ENCODE measurements around the gene NRG3.

The NRG3 gene

GRCh38 chr10:81885491-81885890, 10.5 kb downstream of the NRG3 start:
- DNase-seq: no peak

GRCh38 chr10:81886939-81887338, 11.9 kb downstream of the NRG3 start:
- no peak for DNase-seq

GRCh38 chr10:81889181-81889769, 14.3 kb downstream of the NRG3 start:
- no peak for DNase-seq

GRCh38 chr10:81894616-81895015, 19.6 kb downstream of the NRG3 start:
- no peak for DNase-seq

DNA sequence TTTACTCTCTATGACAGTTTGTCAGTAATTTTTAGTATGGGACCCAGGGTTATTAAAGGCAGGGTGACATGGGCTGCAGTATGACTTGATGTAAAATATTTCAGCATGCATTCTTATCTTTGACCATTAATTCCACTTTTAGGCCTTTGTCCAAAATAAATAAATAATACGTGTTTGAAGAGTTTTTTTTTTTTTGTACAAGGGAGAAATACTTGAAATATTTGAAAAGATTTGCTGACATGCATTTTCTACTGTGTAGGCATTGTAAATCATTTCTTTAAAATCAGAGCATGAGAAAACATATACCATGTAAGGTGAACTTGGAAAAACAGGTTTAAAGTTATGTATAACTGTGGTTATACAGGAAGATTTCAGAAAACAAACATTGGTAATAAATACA, 23.5 kb downstream of the NRG3 start:
- DNase-seq: no peak

DNA sequence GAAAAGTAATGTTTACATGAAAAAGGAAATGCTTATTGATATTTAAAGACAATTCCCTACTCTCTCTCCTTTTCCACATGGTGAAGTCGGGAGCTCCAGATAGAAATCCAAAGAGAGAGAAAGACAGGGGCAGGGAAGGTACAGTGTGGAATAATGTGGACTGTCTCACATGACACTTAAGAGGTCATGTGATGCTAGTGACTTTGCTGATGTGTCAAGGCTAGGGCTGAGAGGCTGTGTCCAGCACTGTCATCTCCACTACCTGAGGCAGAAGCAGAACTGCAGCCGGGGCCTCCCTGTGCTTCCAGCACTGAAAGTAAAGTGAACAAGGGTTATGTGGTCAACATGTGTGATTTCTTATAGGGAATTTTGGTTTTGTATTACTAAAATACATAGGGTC, 26.0 kb downstream of the NRG3 start:
- no peak for DNase-seq

DNA sequence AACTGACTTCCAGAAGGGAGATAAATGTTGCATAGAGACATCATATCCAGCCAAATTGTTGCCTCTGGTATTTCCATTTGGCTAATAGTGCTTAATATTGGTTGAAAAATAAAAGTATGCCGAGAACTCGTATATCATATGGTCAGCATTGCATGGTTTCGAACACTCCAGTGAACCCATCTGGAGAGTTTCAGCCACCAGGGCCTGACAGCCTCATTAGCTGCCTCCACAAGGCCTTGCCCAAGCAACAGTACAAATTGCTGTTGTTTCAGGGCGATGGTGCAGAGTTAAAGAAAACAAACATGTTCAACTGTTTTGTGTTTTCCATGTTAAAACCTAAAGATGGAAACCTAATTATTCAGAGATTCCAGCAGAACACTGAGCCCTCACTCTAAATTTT, 28.5 kb downstream of the NRG3 start:
- DNase-seq: no peak

DNA sequence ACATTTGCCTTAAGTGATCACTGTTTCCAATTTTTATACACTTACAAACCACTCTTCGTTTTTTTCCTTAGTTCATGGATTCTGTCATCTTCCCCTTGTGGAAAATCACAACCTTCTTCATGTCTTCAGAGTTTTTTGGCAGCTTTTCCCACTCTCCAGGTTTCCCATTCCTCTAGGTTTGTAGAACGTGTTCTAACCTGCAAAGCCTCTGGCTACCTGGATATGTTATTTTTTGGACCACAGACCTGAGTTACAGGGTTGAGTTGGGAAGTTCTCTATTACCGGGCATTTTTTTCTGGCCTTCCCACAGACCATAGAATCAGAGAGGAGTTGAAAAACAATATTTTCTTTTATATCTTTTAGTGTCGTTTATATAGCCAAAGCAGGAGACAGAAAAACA, 30.2 kb downstream of the NRG3 start:
- no peak for DNase-seq

GRCh38 chr10:81909453-81909852, 34.5 kb downstream of the NRG3 start:
- no peak for DNase-seq

GRCh38 chr10:81911328-81911727, 36.3 kb downstream of the NRG3 start:
- DNase-seq: no peak

GRCh38 chr10:81914736-81915503, 39.9 kb downstream of the NRG3 start:
- DNase-seq: no peak

DNA sequence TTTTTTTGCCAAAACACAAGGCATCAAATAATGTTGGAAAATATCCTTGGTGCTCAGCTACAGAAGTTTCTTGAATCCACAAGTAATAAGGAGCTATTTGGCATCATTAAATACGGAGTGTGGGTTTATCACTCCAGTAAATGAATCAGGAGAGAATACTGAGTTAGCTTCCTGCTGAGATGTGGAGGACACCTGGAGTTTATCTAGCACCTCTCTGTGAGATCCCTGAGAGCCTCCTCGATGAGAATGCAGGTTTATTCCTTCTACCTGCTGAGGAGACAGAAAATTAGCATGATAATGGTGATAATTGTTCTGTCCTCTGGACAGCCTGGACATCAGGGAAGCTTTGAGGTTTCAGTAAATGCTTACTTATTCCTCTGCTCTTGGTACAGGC, 40.5 kb downstream of the NRG3 start:
- DNase-seq: peak; percentile 24

GRCh38 chr10:81917666-81918065, 42.7 kb downstream of the NRG3 start:
- DNase-seq: no peak

DNA sequence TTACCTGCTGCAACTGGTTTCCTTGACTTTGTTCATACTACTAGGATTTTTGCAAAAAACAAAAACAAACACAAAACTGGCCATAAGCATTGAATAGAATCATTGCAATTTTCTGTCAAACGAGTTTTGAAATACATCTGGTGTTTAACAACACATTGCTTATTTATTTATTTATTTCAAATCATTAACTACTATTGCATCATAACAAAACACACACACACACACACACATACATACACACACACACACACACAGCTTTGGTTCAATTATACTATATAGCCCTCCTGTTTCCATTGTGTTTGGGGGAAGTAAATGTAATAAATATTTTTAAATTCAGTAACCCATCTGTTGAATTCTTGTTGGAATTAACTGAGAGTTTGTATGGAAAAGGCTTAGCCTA, 43.8 kb downstream of the NRG3 start:
- no peak for DNase-seq

GRCh38 chr10:81920213-81920829, 45.3 kb downstream of the NRG3 start:
- no peak for DNase-seq

GRCh38 chr10:81928119-81928518, 53.1 kb downstream of the NRG3 start:
- no peak for DNase-seq

DNA sequence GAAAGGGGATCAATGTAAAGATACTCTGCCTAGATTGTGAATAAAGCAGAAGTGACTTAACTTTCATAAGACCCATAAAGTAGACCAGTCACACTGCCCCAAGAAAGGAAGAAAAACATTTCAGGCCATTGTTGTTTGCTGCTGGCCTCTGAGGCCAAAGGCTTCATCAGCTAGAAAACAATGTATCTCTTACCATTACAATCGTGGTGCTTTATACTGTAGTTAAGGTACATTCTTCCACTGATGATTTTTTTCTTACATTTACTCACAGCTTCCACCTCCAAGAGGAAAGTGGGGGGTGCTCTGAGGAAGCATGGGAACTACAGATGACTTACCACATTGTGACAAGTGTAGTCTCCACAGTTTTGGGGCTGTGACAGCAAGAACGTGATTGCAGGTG, 68.6 kb downstream of the NRG3 start:
- no peak for DNase-seq

DNA sequence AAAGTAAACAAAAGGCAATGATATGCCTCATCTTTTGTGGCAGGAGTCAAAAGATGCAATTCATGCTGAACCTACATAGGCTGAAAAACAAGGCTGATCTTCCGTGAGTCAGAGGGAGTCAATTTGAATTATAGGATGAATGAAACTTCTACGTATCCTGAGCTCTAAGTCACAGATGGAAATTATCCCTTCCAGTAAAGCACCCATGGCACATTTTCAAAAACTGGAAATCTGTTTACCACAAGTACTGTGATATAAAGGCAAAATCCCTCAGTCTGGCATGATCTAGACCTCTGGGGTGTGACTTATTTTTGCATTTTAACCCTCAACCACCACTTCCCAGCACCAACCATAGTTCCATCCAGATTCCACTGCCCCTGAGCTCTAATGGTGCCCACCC, 69.6 kb downstream of the NRG3 start:
- DNase-seq: no peak

- no peak for DNase-seq
Measured at GRCh38 chr10:81949283-81949682, 74.3 kb downstream of the NRG3 start.

GRCh38 chr10:81950358-81950757, 75.4 kb downstream of the NRG3 start:
- no peak for DNase-seq

GRCh38 chr10:81953420-81953819, 78.4 kb downstream of the NRG3 start:
- DNase-seq: no peak

GRCh38 chr10:81957976-81958375, 83.0 kb downstream of the NRG3 start:
- DNase-seq: no peak

DNA sequence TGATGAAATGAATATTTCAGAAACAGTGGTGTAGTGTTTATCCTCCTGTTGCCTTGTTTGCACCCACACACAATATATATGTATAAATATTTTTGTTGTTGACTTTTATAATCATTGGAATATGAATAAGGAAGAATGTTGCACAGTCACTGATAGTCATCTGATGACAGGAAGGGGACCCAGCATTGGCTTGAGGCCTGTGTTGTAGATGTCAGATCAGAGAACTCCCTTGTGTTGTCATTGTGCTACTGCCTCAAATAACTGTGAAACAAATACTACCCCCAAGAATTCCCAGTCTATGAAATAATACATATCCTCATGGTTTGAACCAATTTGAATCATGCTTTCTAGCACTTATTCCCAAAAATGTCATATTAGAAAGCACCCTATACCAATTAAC, 84.0 kb downstream of the NRG3 start:
- DNase-seq: no peak

- DNase-seq: no peak
Measured at GRCh38 chr10:81961451-81962184, 86.6 kb downstream of the NRG3 start.
